22Rv1 (cell line): ENCODE results near the gene MAP3K3.

Source experiments
- H3K27ac ChIP-seq: fragments of 450-650 bp; 2 replicates; pipeline ENCODE4 v1.5.1; 2017
- CTCF ChIP-seq: fragments of 450-650 bp; IDR thresholded peaks from 2 replicates; pipeline ENCODE4 v1.5.1; 2017; ENCODE audit warnings: mild to moderate bottlenecking
- ZFX ChIP-seq: fragments of 450-650 bp; IDR thresholded peaks from 2 replicates; pipeline ENCODE4 v1.6.1; 2017; ENCODE audit warnings: antibody characterized with exemption, borderline replicate concordance

MAP3K3 gene

GRCh38 chr17:63682981-63683380 lies 60.8 kb downstream of the MAP3K3 start:
- H3K27ac ChIP-seq, result no peak overlapping the region
- no peak for TF ChIP-seq ZFX
- TF ChIP-seq CTCF, result no peak

GRCh38 chr17:63685041-63685440 lies 62.8 kb downstream of the MAP3K3 start:
- TF ChIP-seq ZFX, result no peak
- no peak for TF ChIP-seq CTCF
- H3K27ac ChIP-seq, result no peak overlapping the region

- TF ChIP-seq CTCF, result no peak
- no peak for TF ChIP-seq ZFX
- no peak overlapping the region for H3K27ac ChIP-seq
Measured at GRCh38 chr17:63685578-63685977, 63.4 kb downstream of the MAP3K3 start.

- TF ChIP-seq CTCF (no peak), ZFX (no peak)
- H3K27ac ChIP-seq, result no peak overlapping the region
Measured at GRCh38 chr17:63686138-63686685, 64.0 kb downstream of the MAP3K3 start.

- no peak overlapping the region for H3K27ac ChIP-seq
- TF ChIP-seq CTCF (no peak), ZFX (no peak)
Measured at GRCh38 chr17:63688396-63689020, 66.3 kb downstream of the MAP3K3 start.

GRCh38 chr17:63689479-63689878 lies 67.3 kb downstream of the MAP3K3 start:
- TF ChIP-seq ZFX (no peak), CTCF (no peak)
- H3K27ac ChIP-seq, result no peak overlapping the region

GRCh38 chr17:63692195-63692816 lies 70.1 kb downstream of the MAP3K3 start:
- no peak for TF ChIP-seq CTCF
- TF ChIP-seq ZFX, result no peak
- no peak overlapping the region for H3K27ac ChIP-seq
